NCI-H1105 (cell line): ENCODE data around the gene KCNAB1.
A peak's percentile ranks its signal among the peaks of the same experiment; 100 is the strongest.
"Not testable (repeated sequence)": the region's sequence is repeated elsewhere in the genome, so short reads cannot be mapped to it uniquely, and the experiment has no call there.

ENCODE experiments used
- DNase-seq: peaks from one replicate; lab custom pipeline; 2025; lab: John Stamatoyannopoulos, UW

The KCNAB1 gene

GRCh38 chr3:156120528-156121251 is at the start of gene KCNAB1:
Gene KCNAB1, plus strand, starts transcription at chr3:156120578.
- DNase-seq, result no peak

GRCh38 chr3:156071031-156071430 is 49.3 kb upstream of the KCNAB1 start:
- no peak for DNase-seq

GRCh38 chr3:156072950-156073657 is 47.3 kb upstream of the KCNAB1 start:
- DNase-seq, result not testable (repeated sequence)

- no peak for DNase-seq
These were observed 30.3 kb upstream of the KCNAB1 start for GRCh38 chr3:156090126-156090525.

- DNase-seq, result no peak
These were observed 26.4 kb upstream of the KCNAB1 start for GRCh38 chr3:156093964-156094363.

- no peak for DNase-seq
These were observed 26.0 kb upstream of the KCNAB1 start for GRCh38 chr3:156094391-156094790.

- not testable (repeated sequence) for DNase-seq
These were observed 24.7 kb upstream of the KCNAB1 start for GRCh38 chr3:156095652-156096051.

GRCh38 chr3:156098437-156099035 is 21.8 kb upstream of the KCNAB1 start:
- DNase-seq, result no peak

GRCh38 chr3:156099348-156099747 is 21.0 kb upstream of the KCNAB1 start:
- DNase-seq, result not testable (repeated sequence)

- not testable (repeated sequence) for DNase-seq
These were observed 20.4 kb upstream of the KCNAB1 start for GRCh38 chr3:156099984-156100383.

- no peak for DNase-seq
These were observed 18.0 kb upstream of the KCNAB1 start for GRCh38 chr3:156102267-156102931.

GRCh38 chr3:156106721-156107373 is 13.5 kb upstream of the KCNAB1 start:
- no peak for DNase-seq

- DNase-seq, result no peak
These were observed 12.9 kb upstream of the KCNAB1 start for GRCh38 chr3:156107504-156107903.

GRCh38 chr3:156108616-156109015 is 11.8 kb upstream of the KCNAB1 start:
- DNase-seq, result no peak

- DNase-seq, result no peak
These were observed 10.4 kb upstream of the KCNAB1 start for GRCh38 chr3:156109989-156110388.

GRCh38 chr3:156126467-156126866 is 6.1 kb downstream of the KCNAB1 start:
- DNase-seq, result no peak

GRCh38 chr3:156131241-156131640 is 10.9 kb downstream of the KCNAB1 start:
- no peak for DNase-seq

- no peak for DNase-seq
These were observed 11.4 kb downstream of the KCNAB1 start for GRCh38 chr3:156131799-156132198.

- no peak for DNase-seq
These were observed 11.9 kb downstream of the KCNAB1 start for GRCh38 chr3:156132313-156132712.

GRCh38 chr3:156133076-156133475 is 12.7 kb downstream of the KCNAB1 start:
- DNase-seq, result no peak

GRCh38 chr3:156135921-156136638 is 15.7 kb downstream of the KCNAB1 start:
- peak; percentile 10 for DNase-seq
